Right lobe of liver (tissue), 6 donors: ENCODE measurements around the gene TRMT61A. TPM values are rescaled to one million over a fixed set of nuclear protein-coding genes. Genes with fewer than 3 reads are reported as not detected.
"Not testable (repeated sequence)": the region's sequence is repeated elsewhere in the genome, so short reads cannot be mapped to it uniquely, and the experiment has no call there.

Source experiments
- ATAC-seq, 4 donors: fragments of 200-7000 bp; cut with Tn5 transposase; one replicate each; pipeline ENCODE4 v1.9.1; 2020; ENCODE audit warnings: mild to moderate bottlenecking in 4 of 4, moderate library complexity in 4 of 4
- DNase-seq, 3 donors: peaks; one replicate each; pipeline ENCODE4 v3.0.0-alpha.2; 2020
- H3K27ac ChIP-seq, 3 donors: fragments of 200-600 bp; one replicate each; pipeline ENCODE4 v1.8.0; 2022
- H3K27me3 ChIP-seq, 2 donors: fragments of 200-600 bp; one replicate each; pipeline ENCODE4 v1.8.0; 2022
- H3K36me3 ChIP-seq, 4 donors: fragments of 200-600 bp; sonication (generic) in 1 of 4; one replicate each; pipeline versions ENCODE4 v1.5.1 to v1.8.0; 2017 to 2022; ENCODE audit warnings: control low read depth in 1 of 4
- H3K4me1 ChIP-seq, 4 donors: fragments of 200-600 bp; sonication (generic) in 1 of 4; one replicate each; pipeline versions ENCODE4 v1.5.1 to v1.8.0; 2017 to 2022; ENCODE audit warnings: control low read depth in 1 of 4
- H3K4me3 ChIP-seq, 3 donors: fragments of 200-600 bp; one replicate each; pipeline ENCODE4 v1.8.0; 2022
- H3K9me3 ChIP-seq, 4 donors: fragments of 200-600 bp; sonication (generic) in 1 of 4; one replicate each; pipeline versions ENCODE4 v1.5.1 to v1.8.0; 2017 to 2022; ENCODE audit warnings: control low read depth in 1 of 4
- POLR2A ChIP-seq: fragments of 450-650 bp; IDR thresholded peaks from one replicate; pipeline ENCODE4 v1.6.1; 2017; ENCODE audit warnings: antibody characterized with exemption, mild to moderate bottlenecking
- WGBS: methylation state at CpG from one replicate; pipeline ENCODE4 v1.1.6; 2018; ENCODE audit warnings: low coverage, low lambda C conversion rate; ENCODE audit not compliant: insufficient coverage; ENCODE audit errors: missing lambda C conversion rate; 5-methylcytosine and 5-hydroxymethylcytosine counted together
- intact Hi-C, 2 donors: fragments of 100-400 bp; cut with DNase I; formaldehyde crosslinking; loops; one replicate each; pipeline versions ENCODE4 v1.11.2 to v1.14.1; 2022
- total RNA-seq, 6 experiments: library from RNA; depleted of rRNA in 2 of 6; stranded (reverse); fragments of >200 nt in 2 of 6; fragmentation: NEBNext Ultra II Directional in 3 of 6; extraction: Animal tissue kit (Norgen Biotek cat#: 25700) in 3 of 6; gene quantifications; one replicate each; pipeline versions ENCODE4 v1.1.0 to v1.2.4, GENCODE V29; 2016 to 2023
- TF ChIP-seq, protein P1 (sequence below), 4 donors: fragments of 200-600 bp in 3 of 4; fragments of 450-650 bp in 1 of 4; IDR thresholded peaks; one replicate each; pipeline versions ENCODE4 v1.5.1 to v1.8.0; 2016 to 2022; ENCODE audit warnings: antibody characterized with exemption in 4 of 4, mild to moderate bottlenecking in 2 of 4
- donor health status: DM: no; HTN: yes; CAD: no.
- donor health status: DM: no; HTN: no; CAD: no.
- donor health status: DM: no; HTN: no; CAD: no.
- donor health status: DM: no; HTN: yes; CAD: no.
- donor health status: DM: no; HTN: yes; CAD: no.

The TRMT61A gene
- total RNA-seq, 6 experiments from 2014 or later: 3.8 to 12.1 (median 4.8) TPM

DNA sequence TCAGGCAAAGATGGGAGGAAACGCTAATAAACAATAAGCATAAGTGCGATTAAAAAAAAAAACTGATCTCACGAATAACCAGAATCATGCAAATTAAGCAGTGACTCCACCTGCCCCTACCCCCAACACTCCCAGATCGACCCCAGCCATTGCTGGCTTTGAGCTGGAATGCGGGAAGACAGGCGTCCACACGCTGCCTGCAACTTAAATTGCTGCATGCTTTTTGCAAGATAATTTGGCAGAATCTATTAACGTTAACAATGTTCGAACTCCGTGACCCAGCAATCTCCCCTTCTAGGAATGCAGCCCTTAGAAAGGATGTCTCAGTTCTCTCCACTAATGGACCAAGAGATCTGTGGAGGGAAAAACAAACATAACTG, 5.4 kb upstream of the TRMT61A start:
- ATAC-seq (no peak), DNase-seq (no peak)
- no peak for TF ChIP-seq POLR2A
- TF ChIP-seq, protein P1, sequence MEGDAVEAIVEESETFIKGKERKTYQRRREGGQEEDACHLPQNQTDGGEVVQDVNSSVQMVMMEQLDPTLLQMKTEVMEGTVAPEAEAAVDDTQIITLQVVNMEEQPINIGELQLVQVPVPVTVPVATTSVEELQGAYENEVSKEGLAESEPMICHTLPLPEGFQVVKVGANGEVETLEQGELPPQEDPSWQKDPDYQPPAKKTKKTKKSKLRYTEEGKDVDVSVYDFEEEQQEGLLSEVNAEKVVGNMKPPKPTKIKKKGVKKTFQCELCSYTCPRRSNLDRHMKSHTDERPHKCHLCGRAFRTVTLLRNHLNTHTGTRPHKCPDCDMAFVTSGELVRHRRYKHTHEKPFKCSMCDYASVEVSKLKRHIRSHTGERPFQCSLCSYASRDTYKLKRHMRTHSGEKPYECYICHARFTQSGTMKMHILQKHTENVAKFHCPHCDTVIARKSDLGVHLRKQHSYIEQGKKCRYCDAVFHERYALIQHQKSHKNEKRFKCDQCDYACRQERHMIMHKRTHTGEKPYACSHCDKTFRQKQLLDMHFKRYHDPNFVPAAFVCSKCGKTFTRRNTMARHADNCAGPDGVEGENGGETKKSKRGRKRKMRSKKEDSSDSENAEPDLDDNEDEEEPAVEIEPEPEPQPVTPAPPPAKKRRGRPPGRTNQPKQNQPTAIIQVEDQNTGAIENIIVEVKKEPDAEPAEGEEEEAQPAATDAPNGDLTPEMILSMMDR (IDR thresholded peaks at IDR 0.05): no peak
- H3K36me3 ChIP-seq: no peaks in the 10 kb centered on the region
- WGBS: 61% methylated on average over 10 of the region's 10 CpGs
- peaks cover 0 to 10% of the 10 kb centered on the region in 2 donors for H3K27me3 ChIP-seq
- H3K9me3 ChIP-seq: no peaks in the 10 kb centered on the region
- no peak overlapping the region for H3K27ac ChIP-seq
- intact Hi-C loops: no loop called here
- H3K4me3 ChIP-seq: no peak overlapping the region
- H3K4me1 ChIP-seq: peaks cover 0 to 40% (median 8%) of the 10 kb centered on the region in 4 donors

DNA sequence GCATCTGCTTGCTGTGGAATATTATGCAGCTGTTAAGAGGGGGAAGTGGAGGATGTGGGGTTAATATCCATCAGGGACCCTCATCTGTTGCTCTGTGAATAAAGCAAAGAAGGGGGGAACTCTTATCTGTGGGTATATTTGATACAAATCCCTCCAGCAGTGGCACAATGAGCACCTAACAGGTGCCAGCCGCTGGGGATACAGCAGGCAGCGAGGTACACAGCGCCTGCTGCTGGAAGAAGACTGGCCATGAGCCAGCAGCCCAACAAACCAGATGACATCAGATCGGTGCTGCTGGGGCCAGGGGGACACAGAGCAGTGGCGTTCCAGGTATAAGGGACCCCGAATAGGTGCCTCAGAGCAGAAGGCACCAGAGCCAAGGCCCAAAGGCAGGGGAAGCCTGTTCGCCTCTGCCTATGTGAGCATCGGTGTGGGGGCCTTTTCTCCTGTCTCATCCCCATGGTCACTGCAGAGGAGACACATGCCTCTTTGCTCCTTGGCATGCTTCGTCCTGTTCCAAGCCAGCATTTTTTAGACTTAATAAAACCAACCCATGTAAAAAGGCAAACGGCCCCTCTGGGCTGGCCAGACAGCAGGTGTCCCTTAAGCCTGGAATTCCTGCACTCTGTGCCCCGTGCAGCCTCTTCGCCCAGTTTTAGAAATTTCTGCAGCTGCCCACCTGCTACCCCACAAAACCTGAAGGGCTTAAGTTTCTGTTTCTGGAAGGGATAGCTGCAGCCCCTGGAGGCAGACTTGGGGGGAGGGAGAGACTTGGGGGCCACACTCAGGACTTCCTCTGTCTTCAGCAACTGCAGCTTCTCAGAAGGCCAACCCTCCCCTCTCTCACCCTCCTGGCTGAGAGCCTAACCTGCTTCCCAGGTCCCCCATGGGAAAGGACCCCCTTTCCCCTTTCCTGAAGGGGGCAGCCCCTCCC, 4.7 kb upstream of the TRMT61A start:
- WGBS: 64% methylated on average over 6 of the region's 12 CpGs
- H3K4me3 ChIP-seq: no peak overlapping the region
- H3K36me3 ChIP-seq: no peaks in the 10 kb centered on the region
- no peaks in the 10 kb centered on the region for H3K9me3 ChIP-seq
- ATAC-seq: no peak
- DNase-seq: no peak
- peaks cover 0 to 10% of the 10 kb centered on the region in 2 donors for H3K27me3 ChIP-seq
- TF ChIP-seq, protein P1 (IDR thresholded peaks at IDR 0.05): no peak
- peaks cover 0 to 41% (median 8%) of the 10 kb centered on the region in 4 donors for H3K4me1 ChIP-seq
- H3K27ac ChIP-seq: no peak overlapping the region
- intact Hi-C loops: no loop called here

DNA sequence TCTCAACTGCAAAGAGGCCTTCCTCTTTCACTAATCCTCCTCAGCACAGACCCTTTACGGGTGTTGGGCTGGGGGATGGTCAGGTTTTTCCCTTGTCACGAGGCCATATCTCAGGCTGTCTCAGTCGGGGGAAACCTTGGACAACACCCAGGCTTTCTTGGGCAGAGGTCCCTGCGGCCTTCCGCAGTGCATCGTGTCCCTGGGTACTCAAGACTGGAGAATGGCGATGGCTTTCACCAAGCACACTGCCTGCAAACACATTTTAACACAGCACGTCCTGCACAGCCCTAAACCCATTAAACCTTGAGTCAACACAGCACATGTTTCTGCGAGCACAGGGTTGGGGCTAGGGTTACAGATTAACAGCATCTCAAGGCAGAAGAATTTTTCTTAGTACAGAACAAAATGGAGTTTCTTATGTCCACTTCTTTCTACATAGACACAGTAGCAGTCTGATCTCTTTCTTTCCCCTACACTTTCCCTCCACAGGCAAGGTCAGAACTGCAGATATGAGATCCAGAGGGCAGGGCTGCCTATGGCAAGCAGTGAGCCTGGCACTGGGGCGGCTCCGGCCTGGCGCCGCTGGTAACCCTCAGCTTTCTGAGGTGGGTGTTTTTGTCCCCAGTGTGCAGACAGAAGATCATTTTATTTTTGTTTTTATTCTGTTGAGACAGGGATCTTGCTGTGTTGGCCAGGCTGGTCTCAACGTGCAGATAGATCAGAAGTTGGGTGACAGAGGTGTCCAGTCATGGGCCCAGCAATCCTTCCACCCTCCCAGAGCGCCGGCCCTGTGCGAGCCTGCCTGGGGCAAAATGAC, 3.4 kb upstream of the TRMT61A start:
- H3K36me3 ChIP-seq, H3K27ac ChIP-seq, intact Hi-C loops, H3K9me3 ChIP-seq, H3K27me3 ChIP-seq, ATAC-seq, H3K4me3 ChIP-seq, DNase-seq: not testable (repeated sequence)
- peaks cover 0 to 51% (median 13%) of the 10 kb centered on the region in 4 donors for H3K4me1 ChIP-seq
- WGBS: 53% methylated on average over 11 of the region's 17 CpGs

DNA sequence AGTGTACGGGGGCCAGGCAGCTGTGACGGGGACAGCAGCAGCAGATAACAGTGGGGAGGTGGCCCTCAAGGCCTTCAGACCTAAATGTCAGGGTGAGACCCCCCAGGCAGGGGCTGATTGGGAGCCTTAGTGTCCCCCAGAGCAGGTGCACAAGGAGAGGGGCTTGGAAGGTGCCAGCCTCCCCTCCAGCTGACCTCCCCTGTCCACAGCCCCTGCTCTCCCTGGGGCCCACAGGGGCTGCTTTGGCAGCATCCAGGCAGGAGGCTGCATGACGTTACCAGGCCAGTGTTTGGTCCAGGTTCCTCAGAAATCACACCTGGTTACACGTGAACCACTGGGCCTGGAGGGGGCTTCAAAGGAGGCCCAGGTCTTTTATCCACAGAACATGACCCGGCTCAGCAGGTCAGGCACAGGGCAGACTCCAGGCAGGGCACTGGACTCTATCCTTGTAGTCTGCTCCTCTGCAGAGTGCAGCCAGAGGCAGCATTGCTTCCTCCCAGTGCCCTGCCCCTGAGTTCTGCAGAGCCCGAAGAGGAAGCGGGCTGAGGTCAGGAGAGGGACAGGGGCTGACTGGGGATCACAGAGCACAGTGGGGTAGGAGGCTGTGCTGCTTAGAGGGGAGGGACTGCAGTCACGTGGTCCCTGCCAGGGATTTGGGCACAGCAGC, 2.6 kb upstream of the TRMT61A start:
- peak in 1 of 3 donors; percentile 24 for DNase-seq
- Histone ChIP-seq H3K4me1 (peaks cover 0 to 44% (median 13%) of the 10 kb centered on the region in 4 donors), H3K27me3 (peaks cover 0 to 7% of the 10 kb centered on the region in 2 donors), H3K9me3 (no peaks in the 10 kb centered on the region), H3K4me3 (no peak overlapping the region), H3K36me3 (no peaks in the 10 kb centered on the region), H3K27ac (no peak overlapping the region)
- TF ChIP-seq, protein P1 (IDR thresholded peaks at IDR 0.05): no peak
- TF ChIP-seq POLR2A: no peak
- peak in 2 of 4 donors; percentile 5 to 20 for ATAC-seq
- intact Hi-C loops: no loop called here
- 53% methylated on average over 3 of the region's 8 CpGs for WGBS
